Measurements from ENCODE around the gene ATP5F1B.

Gene ATP5F1B

GRCh38 chr12:56616925-56617324 is 28.9 kb downstream of the ATP5F1B start:
- no peak for DNase-seq (ENCODE audit: low read depth)

- no peak for DNase-seq (ENCODE audit: low read depth)
Observed at GRCh38 chr12:56616244-56616643, 29.5 kb downstream of the ATP5F1B start.

- no peak for DNase-seq (ENCODE audit: low read depth)
Observed at GRCh38 chr12:56614627-56615026, 31.2 kb downstream of the ATP5F1B start.

- no peak for DNase-seq (ENCODE audit: low read depth)
Observed at GRCh38 chr12:56604355-56604754, 41.4 kb downstream of the ATP5F1B start.

- DNase-seq (ENCODE audit: low read depth) = no peak
Observed at GRCh38 chr12:56602239-56602638, 43.5 kb downstream of the ATP5F1B start.

GRCh38 chr12:56601503-56601902 is 44.3 kb downstream of the ATP5F1B start:
- peak; percentile 23 for DNase-seq (ENCODE audit: low read depth)

- DNase-seq (ENCODE audit: low read depth) = no peak
Observed at GRCh38 chr12:56600753-56601152, 45.0 kb downstream of the ATP5F1B start.

- no peak for DNase-seq (ENCODE audit: low read depth)
Observed at GRCh38 chr12:56599797-56600196, 46.0 kb downstream of the ATP5F1B start.

GRCh38 chr12:56599041-56599440 is 46.7 kb downstream of the ATP5F1B start:
- no peak for DNase-seq (ENCODE audit: low read depth)

GRCh38 chr12:56596815-56597214 is 49.0 kb downstream of the ATP5F1B start:
- DNase-seq (ENCODE audit: low read depth) = no peak

GRCh38 chr12:56593909-56594621 is 51.7 kb downstream of the ATP5F1B start:
- peak; percentile 51 for DNase-seq (ENCODE audit: low read depth)

GRCh38 chr12:56591961-56592360 is 53.8 kb downstream of the ATP5F1B start:
- no peak for DNase-seq (ENCODE audit: low read depth)

- DNase-seq (ENCODE audit: low read depth) = no peak
Observed at GRCh38 chr12:56591126-56591525, 54.7 kb downstream of the ATP5F1B start.

GRCh38 chr12:56590237-56590830 is 55.5 kb downstream of the ATP5F1B start:
- no peak for DNase-seq (ENCODE audit: low read depth)

- DNase-seq (ENCODE audit: low read depth) = no peak
Observed at GRCh38 chr12:56589783-56590182, 56.0 kb downstream of the ATP5F1B start.

Data from activated T-cell treated with anti-CD3 and anti-CD28 coated beads for 1 hour (primary cell).